ENCODE results near the gene EFR3B. TPM values are rescaled to one million over a fixed set of nuclear protein-coding genes. Genes with fewer than 3 reads are reported as not detected.

EFR3B gene
- polyA plus RNA-seq, 1 experiment = 0.09 TPM

DNA sequence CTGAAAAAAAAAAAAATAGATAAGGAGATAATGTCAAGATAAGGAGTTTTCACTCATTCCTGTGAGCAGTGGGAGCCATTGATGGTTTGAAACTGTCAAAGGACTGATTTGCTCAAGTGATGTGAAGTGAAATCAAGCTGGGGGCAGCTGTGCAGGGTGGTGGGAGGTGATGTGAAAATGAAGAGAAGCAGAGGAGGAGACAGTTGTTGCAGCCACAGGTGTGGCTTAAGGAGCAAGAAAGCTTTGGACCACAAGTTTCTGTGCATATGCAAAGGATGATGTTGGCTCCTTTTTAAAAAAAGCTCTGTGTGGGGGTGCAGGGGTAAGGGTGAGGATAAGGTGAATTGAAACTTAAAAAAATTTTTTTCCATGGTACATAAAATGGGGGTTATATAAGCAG lies 8.3 kb downstream of the EFR3B start:
- ChIA-PET CTCF (interaction anchor here (1.5 kb wide), 1 partner anchor 9 kb away, joined by 4 read pairs; no protein-coding TSS in a partner anchor), POLR2A (interaction anchor here (0.6 kb wide), 1 partner anchor 263 kb away, joined by 3 read pairs; no protein-coding TSS in a partner anchor)
- DNase-seq (ENCODE audit: low read depth, low spot score) = no peak
- H3K27me3 ChIP-seq (ENCODE audit: control insufficient read depth, insufficient read depth, low read length) = no peaks in the 10 kb centered on the region
- no peaks in the 10 kb centered on the region for H3K9me3 ChIP-seq (ENCODE audit: control insufficient read depth, insufficient read depth, low read length)
- no peak overlapping the region for H3K4me3 ChIP-seq (ENCODE audit: low read depth, low read length)
- TF ChIP-seq, protein P1, sequence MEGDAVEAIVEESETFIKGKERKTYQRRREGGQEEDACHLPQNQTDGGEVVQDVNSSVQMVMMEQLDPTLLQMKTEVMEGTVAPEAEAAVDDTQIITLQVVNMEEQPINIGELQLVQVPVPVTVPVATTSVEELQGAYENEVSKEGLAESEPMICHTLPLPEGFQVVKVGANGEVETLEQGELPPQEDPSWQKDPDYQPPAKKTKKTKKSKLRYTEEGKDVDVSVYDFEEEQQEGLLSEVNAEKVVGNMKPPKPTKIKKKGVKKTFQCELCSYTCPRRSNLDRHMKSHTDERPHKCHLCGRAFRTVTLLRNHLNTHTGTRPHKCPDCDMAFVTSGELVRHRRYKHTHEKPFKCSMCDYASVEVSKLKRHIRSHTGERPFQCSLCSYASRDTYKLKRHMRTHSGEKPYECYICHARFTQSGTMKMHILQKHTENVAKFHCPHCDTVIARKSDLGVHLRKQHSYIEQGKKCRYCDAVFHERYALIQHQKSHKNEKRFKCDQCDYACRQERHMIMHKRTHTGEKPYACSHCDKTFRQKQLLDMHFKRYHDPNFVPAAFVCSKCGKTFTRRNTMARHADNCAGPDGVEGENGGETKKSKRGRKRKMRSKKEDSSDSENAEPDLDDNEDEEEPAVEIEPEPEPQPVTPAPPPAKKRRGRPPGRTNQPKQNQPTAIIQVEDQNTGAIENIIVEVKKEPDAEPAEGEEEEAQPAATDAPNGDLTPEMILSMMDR (IDR thresholded peaks at IDR 0.05; ENCODE audit: low read depth, low read length) = no peak
- no peak overlapping the region for H3K27ac ChIP-seq (ENCODE audit: low read depth, low read length)

- Histone ChIP-seq H3K4me3 (ENCODE audit: low read depth, low read length) (no peak overlapping the region), H3K27me3 (ENCODE audit: control insufficient read depth, insufficient read depth, low read length) (peaks cover 3% of the 10 kb centered on the region), H3K27ac (ENCODE audit: low read depth, low read length) (no peak overlapping the region), H3K9me3 (ENCODE audit: control insufficient read depth, insufficient read depth, low read length) (no peaks in the 10 kb centered on the region)
- CTCF ChIA-PET = interaction anchor here (0.6 to 1.4 kb wide), 2 partner anchors 12 to 76 kb away, joined by 4 to 12 read pairs; no protein-coding TSS in a partner anchor
- TF ChIP-seq, protein P1 (IDR thresholded peaks at IDR 0.05; ENCODE audit: low read depth, low read length) = no peak
- no peak for DNase-seq (ENCODE audit: low read depth, low spot score)
- POLR2A ChIA-PET = interaction anchor here (0.6 kb wide), 1 partner anchor 220 kb away, joined by 4 read pairs; no protein-coding TSS in a partner anchor
Observed at GRCh38 chr2:25053041-25053440, 11.2 kb downstream of the EFR3B start.

- H3K9me3 ChIP-seq (ENCODE audit: control insufficient read depth, insufficient read depth, low read length) = no peaks in the 10 kb centered on the region
- H3K4me3 ChIP-seq (ENCODE audit: low read depth, low read length) = no peak overlapping the region
- no peak for DNase-seq (ENCODE audit: low read depth, low spot score)
- TF ChIP-seq, protein P1 (IDR thresholded peaks at IDR 0.05; ENCODE audit: low read depth, low read length) = no peak
- CTCF ChIA-PET = no interaction called here
- no peak overlapping the region for H3K27ac ChIP-seq (ENCODE audit: low read depth, low read length)
- peaks cover 3% of the 10 kb centered on the region for H3K27me3 ChIP-seq (ENCODE audit: control insufficient read depth, insufficient read depth, low read length)
- POLR2A ChIA-PET = no interaction called here
Observed at GRCh38 chr2:25054720-25055119, 12.8 kb downstream of the EFR3B start.

DNA sequence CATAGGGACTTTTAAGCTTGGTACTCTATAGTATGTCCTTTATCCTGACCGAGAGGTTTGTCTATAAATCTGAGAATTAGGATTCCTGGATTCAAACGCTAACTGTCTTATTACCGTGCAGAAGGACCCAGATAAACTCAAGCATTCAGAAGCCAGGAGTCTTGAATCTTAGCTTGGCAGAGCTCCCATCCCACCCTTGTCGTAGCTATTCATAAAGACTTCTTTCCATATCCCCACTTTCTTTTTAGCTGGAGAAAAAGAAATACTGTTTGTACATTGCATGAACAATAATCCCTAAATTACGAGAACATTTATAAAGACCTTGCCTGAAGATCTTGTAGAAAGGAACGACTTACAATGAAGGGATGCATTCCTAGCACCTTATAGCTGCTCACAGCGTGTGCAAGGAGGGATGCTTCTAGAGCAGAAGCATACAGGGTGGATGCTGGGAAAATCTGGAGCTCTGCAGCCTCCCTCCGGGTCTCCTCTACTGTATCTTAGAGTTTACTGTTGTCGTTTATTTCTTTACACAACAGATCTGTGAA lies 13.6 kb downstream of the EFR3B start:
- no peak for DNase-seq (ENCODE audit: low read depth, low spot score)
- Histone ChIP-seq H3K4me3 (ENCODE audit: low read depth, low read length) (no peak overlapping the region), H3K27ac (ENCODE audit: low read depth, low read length) (no peak overlapping the region), H3K27me3 (ENCODE audit: control insufficient read depth, insufficient read depth, low read length) (peaks cover 3% of the 10 kb centered on the region), H3K9me3 (ENCODE audit: control insufficient read depth, insufficient read depth, low read length) (no peaks in the 10 kb centered on the region)
- TF ChIP-seq, protein P1 (IDR thresholded peaks at IDR 0.05; ENCODE audit: low read depth, low read length) = no peak
- CTCF ChIA-PET = interaction anchor here (0.9 kb wide), 1 partner anchor 80 kb away, joined by 3 read pairs; no protein-coding TSS in a partner anchor
- POLR2A ChIA-PET = no interaction called here

DNA sequence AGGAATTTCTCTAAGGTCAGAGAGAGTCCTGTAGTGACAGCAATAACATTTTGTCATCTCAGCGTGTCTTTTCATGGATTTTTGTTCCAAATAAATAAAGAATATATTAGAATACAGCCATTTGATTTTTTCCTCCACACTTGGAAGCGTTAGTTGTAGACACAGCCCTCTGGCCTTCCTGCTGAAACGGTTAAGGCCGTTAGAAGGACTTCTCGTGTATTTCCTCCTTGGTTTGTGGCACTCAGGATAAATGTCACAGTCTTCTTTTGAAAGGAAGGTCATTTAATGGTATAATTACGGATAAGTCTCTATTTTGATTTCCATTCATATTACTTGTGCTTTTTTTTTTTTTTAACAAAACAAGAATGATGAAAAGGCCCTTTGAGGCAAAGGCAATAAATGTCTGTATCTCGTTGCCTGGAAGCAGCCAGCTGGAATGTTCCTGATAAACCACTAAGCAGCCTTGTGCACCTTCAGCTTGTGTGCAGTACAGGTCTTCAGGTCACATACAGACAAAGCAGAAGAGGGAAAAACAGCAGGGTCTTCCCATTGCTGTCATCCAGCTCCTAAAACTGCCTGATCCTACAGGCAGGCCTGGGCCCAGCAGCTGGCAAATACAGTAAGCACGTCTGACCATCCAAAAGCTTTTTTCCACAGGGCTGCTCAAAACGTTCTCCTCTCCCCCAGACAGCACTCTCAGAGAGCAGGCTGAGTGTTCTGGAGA lies 14.4 kb downstream of the EFR3B start:
- DNase-seq (ENCODE audit: low read depth, low spot score) = no peak
- ChIA-PET CTCF (interaction anchor here (0.9 kb wide), 1 partner anchor 81 kb away, joined by 3 read pairs; no protein-coding TSS in a partner anchor), POLR2A (interaction anchor here (0.6 kb wide), 2 partner anchors 9 to 11 kb away, joined by 4 to 7 read pairs; no protein-coding TSS in a partner anchor)
- peaks cover 3% of the 10 kb centered on the region for H3K27me3 ChIP-seq (ENCODE audit: control insufficient read depth, insufficient read depth, low read length)
- H3K4me3 ChIP-seq (ENCODE audit: low read depth, low read length) = no peak overlapping the region
- H3K9me3 ChIP-seq (ENCODE audit: control insufficient read depth, insufficient read depth, low read length) = no peaks in the 10 kb centered on the region
- H3K27ac ChIP-seq (ENCODE audit: low read depth, low read length) = no peak overlapping the region
- TF ChIP-seq, protein P1 (IDR thresholded peaks at IDR 0.05; ENCODE audit: low read depth, low read length) = no peak

All from AG04450 (cell line).